GM04504 (cell line): Measurements from ENCODE around the gene PPP4R2.
"Not testable (repeated sequence)": the region's sequence is repeated elsewhere in the genome, so short reads cannot be mapped to it uniquely, and the experiment has no call there.

ENCODE experiments used
- DNase-seq: peaks from one replicate; pipeline ENCODE4 v3.0.0-alpha.2; 2012; ENCODE audit warnings: low read depth

PPP4R2 gene

GRCh38 chr3:72977060-72977808 lies 19.4 kb upstream of the PPP4R2 start:
- DNase-seq, result no peak

DNA sequence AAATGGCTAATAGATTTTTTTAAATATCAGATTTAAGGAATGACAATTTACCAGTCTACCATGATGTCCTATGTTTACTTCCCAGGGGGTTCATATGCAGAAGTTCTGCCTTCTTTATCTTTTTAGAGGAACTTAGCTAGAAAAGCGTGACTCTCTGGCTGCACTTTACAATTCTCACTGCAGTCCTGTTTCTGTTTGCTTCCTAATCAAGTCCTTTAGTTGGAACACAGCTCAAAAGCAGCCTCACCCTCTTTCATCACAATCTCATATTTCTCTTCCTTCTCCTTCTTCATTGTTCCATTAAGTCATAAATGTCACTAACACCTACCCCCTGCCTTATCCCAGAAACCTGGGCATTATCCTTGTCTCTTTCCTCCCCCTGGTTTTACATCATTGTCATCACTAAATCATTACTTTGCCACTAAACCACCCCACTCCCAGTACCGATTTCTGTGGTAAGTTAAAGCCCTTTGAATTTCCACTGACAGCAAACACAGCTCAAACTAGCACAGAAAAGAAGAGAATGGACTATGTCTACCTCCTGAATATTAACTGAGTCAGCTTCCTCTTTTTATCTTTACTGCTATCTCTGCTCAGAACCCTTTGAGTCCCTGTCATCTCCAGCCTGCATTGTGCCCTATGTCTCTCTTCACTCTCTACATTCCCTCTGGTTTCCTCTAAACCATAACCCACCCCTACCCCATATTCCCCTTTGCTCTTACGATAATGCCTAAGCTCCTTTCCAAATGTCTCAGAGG lies 13.8 kb upstream of the PPP4R2 start:
- DNase-seq, result no peak

- no peak for DNase-seq
These were observed 11.0 kb upstream of the PPP4R2 start for GRCh38 chr3:72985576-72985975.

DNA sequence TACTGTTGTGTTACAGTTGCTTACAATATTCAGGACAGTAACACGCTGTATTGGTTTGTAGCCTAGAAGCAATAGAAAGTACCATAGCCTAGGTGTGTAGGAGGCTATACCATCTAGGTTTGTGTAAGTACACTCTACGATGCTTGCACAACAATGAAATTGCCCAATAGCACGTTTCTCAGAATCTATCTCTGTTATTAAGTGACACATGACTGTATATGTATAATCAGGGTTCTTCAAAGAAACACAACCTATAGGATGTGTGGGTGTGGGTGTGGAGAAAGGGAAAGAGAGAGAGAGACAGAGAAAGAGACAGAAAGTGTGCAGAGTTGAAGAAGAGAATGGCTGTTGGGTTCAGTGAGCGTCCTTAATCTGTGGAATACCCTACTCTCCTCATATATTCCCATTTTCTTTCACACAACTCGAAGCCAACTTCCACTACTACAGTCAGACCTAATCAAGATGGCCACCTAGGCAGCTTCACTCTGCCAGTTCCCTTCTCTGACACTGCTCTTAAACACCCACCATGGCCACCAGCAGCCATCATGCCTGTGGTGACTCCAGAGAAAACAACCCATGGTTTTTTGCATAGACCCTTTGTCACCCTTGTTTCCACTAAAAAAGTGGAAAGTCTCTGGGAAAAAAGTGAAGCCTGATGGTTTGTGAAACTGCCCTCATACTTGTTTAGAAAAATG lies 5.8 kb upstream of the PPP4R2 start:
- DNase-seq, result no peak

- DNase-seq, result no peak
These were observed 5.1 kb upstream of the PPP4R2 start for GRCh38 chr3:72991522-72991921.

DNA sequence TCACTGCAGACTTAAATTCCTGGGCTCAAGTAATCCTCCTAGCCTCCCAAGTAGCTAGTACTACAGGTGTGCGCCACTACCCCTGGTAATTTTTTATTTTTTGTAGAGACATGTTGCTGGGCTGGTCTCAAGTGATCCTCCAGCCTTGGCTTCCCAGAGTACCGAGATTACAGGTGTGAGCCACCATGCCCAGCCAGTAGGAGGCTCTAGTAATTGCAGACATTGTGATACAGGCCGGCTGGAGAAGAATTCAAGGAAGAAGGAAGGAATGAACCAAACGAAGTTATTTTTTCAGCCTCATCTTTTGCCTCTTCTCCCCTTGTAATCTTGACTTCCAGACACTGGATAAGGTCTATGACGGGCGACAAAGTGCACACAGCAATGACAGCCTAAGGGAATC lies 3.2 kb upstream of the PPP4R2 start:
- no peak for DNase-seq

DNA sequence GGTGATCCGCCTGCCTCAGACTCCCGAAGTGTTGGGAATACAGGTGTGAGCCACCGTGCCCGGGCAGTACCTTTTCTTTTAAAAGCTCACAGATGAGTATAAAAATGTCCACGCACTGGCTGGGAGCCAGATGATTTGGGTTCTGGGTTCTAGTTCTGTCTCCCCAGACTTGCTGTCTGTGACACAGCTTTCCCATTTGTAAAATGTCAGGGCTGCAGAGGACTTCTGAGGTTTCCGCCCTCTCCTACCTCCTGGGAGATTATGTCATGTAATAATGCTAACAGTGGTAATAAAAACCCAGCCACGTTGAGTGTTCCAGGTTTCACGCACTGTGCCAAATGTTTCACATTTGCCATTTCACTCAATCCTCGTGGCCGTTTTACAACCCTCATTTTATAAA lies 1.3 kb upstream of the PPP4R2 start:
- DNase-seq, result no peak

DNA sequence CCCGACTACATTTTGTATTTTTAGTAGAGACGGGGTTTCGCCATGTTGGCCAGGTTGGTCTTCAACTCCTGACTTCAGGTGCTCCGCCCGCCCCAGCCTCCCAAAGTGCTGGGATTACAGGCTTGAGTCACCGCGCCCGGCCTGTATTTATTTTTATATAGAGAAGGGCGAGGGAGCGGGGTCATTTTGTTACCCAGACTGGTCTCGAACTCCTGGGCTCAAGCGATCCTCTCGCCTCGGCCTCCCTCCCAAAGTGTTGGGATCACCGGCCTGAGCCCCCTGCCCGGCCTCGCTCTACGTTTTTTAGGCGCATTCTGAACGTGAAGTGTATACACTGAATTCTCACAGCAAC lies 514 bp upstream of the PPP4R2 start:
- no peak for DNase-seq

GRCh38 chr3:72997421-72997961 lies 880 bp downstream of the PPP4R2 start:
- no peak for DNase-seq

DNA sequence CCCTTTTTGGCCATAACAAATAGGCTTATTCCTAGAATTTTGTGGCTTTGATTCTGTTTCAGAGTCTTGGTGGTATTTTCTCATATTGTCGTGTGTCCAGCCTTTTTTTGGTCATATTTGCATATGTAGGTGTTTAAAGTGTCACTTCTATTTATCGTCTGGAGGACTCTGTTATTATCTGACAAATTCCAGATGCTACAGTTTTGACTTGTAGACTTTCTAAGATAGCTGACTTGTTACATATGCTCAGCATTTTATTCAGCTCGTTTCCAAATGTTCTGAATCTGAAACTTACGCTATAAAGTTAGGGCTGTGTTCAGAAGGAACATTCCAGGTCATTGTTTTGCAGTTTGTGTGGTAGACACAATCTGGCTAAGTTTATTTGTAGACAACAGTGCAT lies 1.9 kb downstream of the PPP4R2 start:
- no peak for DNase-seq

DNA sequence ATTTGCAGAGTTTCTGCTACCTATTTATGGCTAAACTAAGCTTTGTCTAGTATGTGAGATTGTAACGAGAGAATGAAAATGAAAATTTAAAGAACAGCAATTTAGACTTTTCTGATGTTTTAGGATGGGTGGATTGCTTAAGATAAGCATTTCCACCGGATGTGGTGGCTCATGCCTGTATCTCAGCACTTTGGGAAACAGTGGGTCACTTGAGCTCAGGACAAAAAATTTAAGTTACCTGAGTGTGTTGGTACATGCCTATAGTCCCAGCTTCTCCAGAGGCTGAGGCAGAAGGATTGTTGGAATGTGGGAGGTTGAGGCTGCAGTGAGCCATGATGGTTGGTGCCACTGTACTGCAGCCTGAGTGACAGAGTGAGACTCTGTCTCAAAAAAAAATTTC lies 3.3 kb downstream of the PPP4R2 start:
- DNase-seq, result no peak

DNA sequence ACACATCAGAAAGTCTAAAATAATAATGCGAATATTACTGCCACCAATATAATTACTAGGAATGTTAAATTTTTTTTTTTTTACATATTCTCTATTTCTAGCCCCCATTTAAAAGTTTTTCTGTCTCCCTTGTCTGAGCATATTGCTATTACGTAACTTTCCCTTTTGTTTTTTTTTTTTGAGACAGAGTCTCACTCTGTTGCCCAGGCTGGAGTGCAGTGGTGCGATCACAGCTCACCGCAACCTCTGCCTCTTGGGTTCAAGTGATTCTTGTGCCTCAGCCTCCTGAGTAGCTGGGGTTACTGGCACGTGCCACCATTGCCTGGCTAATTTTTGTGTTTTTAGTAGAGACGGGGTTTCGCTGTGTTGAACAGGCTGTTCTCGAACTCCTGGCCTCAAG lies 6.4 kb downstream of the PPP4R2 start:
- DNase-seq, result not testable (repeated sequence)

DNA sequence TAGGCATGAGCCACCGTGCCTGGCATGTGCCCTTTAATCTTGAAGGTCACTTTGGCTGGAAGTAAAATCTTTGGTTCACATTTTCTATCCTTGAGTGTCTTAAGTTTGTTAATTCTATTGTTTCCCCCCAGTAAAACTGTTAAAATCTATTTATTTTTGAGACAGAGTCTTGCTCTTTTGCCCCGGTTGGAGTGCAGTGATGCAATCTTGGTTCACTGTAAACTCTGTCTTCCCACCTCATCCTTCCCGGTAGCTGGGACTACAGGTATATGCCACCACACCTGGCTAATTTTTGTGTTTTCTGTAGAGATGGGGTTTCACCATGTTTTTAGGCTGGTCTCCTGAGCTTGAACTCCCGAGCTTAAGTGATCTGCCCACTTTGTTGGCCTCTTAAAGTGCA lies 7.7 kb downstream of the PPP4R2 start:
- DNase-seq, result no peak

DNA sequence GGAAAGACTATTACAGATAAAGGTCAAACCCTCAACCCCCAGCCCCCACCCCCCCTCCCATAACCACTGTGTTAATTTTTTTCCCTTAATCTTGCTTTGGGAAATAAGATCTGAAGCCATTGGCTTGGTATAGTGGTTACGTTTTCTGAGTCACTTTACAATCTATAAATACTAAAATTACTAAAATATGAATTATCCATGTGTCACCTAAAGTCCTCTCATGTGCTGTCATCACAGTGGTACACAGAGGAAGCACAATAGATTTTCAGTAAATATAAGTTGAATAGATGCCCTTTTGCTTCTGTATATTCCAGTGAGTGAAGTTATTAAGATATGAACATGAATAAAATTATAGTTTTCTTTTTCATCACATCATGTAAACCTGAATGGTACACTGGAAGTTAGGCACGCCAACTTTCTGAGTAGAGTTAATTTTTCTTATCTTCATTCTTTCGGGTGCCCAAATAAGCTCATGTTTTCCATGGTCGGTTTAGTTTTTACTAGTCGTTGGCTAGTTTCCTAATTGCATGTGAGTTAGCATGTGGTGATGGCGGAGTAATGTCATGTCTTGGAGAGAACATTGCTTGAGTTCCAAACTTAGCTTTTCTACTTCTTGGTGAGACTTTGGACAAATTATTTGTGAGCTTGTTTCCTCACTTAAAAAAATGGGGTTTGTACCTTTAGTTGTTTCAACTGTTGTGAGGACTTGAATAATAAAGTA lies 11.5 kb downstream of the PPP4R2 start:
- DNase-seq, result no peak

DNA sequence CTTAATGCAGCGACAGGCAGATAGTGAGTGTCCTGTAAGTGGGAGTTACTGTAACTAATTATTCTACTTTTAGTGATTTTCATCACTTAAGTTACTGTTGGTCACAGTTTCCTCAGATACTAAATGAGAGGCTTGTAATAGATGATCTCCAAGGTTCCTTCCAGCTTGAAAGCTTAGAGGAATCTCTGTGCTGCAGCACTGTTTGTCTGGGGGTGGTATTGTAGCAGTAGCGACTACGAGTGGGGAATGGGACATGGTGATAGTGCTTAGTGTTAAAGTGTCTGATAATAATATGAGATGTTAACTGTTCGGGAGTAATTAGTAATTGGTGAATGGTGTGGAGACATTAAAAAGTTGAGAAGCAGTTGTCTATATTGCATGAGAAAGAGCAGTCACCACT lies 12.4 kb downstream of the PPP4R2 start:
- DNase-seq, result no peak

DNA sequence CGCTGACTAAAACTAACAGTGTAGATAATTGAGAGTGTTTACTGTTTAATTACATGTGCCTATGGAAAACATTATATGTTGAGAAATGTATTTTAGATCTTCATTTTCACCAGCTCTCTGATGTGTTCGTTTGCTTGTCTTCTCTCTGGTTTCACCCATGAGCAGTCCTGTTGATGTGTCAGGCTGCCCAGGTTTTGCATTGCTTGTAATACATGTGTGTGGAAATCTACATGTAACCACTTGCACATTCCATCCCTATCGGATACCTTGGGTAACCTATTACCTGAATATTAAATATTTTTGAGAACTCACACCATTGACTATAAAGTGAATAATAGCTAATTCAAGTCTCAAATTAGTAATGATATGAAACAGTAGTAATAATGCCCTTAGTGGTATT lies 13.1 kb downstream of the PPP4R2 start:
- no peak for DNase-seq

GRCh38 chr3:73010158-73010557 lies 13.5 kb downstream of the PPP4R2 start:
- no peak for DNase-seq

- no peak for DNase-seq
These were observed 21.7 kb downstream of the PPP4R2 start for GRCh38 chr3:73018298-73018697.

GRCh38 chr3:73018790-73019441 lies 22.3 kb downstream of the PPP4R2 start:
- DNase-seq, result no peak

DNA sequence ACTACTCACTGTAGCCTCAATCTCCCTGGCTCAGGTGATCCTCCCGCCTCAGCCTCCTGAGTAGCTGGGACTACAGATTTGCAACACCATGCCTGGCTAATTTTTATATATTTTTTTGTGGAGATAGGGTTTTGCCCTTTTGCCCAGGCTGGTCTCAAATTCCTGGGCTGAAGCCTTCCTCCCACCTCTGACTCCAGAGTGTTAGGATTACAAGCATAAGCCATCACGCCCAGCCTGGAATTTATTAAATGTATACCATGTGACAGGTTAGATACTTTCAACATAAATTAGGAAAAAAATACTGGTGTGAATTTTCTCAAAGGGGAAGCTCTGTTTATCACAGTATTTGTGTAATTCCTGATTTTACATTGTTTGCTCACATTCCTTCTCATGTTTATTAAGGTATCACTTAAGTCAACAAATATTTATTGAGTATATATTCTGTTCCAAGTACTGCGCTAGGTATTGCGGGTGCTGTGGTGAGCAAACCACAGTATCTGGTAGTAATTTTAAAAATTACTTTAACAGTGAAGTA lies 24.8 kb downstream of the PPP4R2 start:
- DNase-seq, result no peak

- no peak for DNase-seq
These were observed 28.2 kb downstream of the PPP4R2 start for GRCh38 chr3:73024836-73025235.
